Sigmoid colon (tissue), 7 donors: ENCODE data around the gene FGGY. TPM values are rescaled to one million over a fixed set of nuclear protein-coding genes. Genes with fewer than 3 reads are reported as not detected.

Experiments used
- DNase-seq: peaks from one replicate; pipeline ENCODE4 v3.0.0-alpha.2; 2019
- H3K27ac ChIP-seq, 4 donors: fragments of 200-600 bp; sonication (generic); one replicate each; pipeline ENCODE4 v1.5.1; 2016 to 2019; ENCODE audit warnings: mild to moderate bottlenecking in 1 of 4
- H3K27me3 ChIP-seq, 3 donors: fragments of 200-600 bp; sonication (generic); one replicate each; pipeline ENCODE4 v1.5.1; 2019; ENCODE audit warnings: mild to moderate bottlenecking in 1 of 3
- H3K36me3 ChIP-seq, 4 donors: fragments of 200-600 bp; sonication (generic); one replicate each; pipeline ENCODE4 v1.5.1; 2016 to 2019
- H3K4me1 ChIP-seq, 4 donors: fragments of 200-600 bp; sonication (generic); one replicate each; pipeline ENCODE4 v1.5.1; 2017 to 2019
- H3K4me3 ChIP-seq, 4 donors: fragments of 200-600 bp; sonication (generic); one replicate each; pipeline ENCODE4 v1.5.1; 2017 to 2019; ENCODE audit warnings: mild to moderate bottlenecking in 2 of 4, moderate library complexity in 1 of 4
- H3K9me3 ChIP-seq, 4 donors: fragments of 200-600 bp in 3 of 4; sonication (generic) in 3 of 4; one replicate each; pipeline versions ENCODE4 v1.5.1 to v1.6.1; 2013 to 2019
- EP300 ChIP-seq, 4 donors: sonication (generic); formaldehyde crosslinking; IDR thresholded peaks; one replicate each; pipeline ENCODE4 v1.6.1; 2017; ENCODE audit warnings: antibody characterized with exemption in 4 of 4
- POLR2A ChIP-seq, 2 donors: fragments of 450-650 bp; IDR thresholded peaks; one replicate each; pipeline ENCODE4 v1.6.1; 2016; ENCODE audit warnings: antibody characterized with exemption in 2 of 2, mild to moderate bottlenecking in 2 of 2, moderate library complexity in 2 of 2
- POLR2AphosphoS5 ChIP-seq, 4 donors: sonication (generic); formaldehyde crosslinking; IDR thresholded peaks; one replicate each; pipeline ENCODE4 v1.6.1; 2017; ENCODE audit warnings: antibody characterized with exemption in 4 of 4
- WGBS, 2 donors: extraction: QIAGEN DNeasy Blood & Tissue Kit; methylation state at CpG; one replicate each; pipeline ENCODE4 v1.1.7; 2013; 5-methylcytosine and 5-hydroxymethylcytosine counted together
- intact Hi-C: fragments of 100-400 bp; cut with DNase I; formaldehyde crosslinking; loops from one replicate; pipeline ENCODE4 v1.15.1; 2023
- polyA plus RNA-seq, 3 donors: library from polyadenylated mRNA; stranded (reverse); fragments of 200-250 nt; gene quantifications; one replicate each; pipeline ENCODE4 v1.2.3, GENCODE V29; 2013
- total RNA-seq, 4 donors: library from RNA; depleted of rRNA; stranded (reverse); fragments of >200 nt; gene quantifications; one replicate each; pipeline ENCODE4 v1.1.0, GENCODE V29; 2016
- TF ChIP-seq, protein P1 (sequence below), 4 experiments: fragments of 450-650 bp in 3 of 4; fragments of 200-600 bp in 1 of 4; IDR thresholded peaks; one replicate each; pipeline ENCODE4 v1.5.1; 2016 to 2019; ENCODE audit warnings: antibody characterized with exemption in 4 of 4, mild to moderate bottlenecking in 3 of 4, moderate library complexity in 2 of 4
- donor health status: healthy with polysubstance abuse.
- donor health status: Bipolar disorder and iron deficiency.
- donor health status: healthy.

The FGGY gene
- total and polyA plus RNA-seq, 7 donors, result 4.8 to 54.1 (median 20.5) TPM

DNA sequence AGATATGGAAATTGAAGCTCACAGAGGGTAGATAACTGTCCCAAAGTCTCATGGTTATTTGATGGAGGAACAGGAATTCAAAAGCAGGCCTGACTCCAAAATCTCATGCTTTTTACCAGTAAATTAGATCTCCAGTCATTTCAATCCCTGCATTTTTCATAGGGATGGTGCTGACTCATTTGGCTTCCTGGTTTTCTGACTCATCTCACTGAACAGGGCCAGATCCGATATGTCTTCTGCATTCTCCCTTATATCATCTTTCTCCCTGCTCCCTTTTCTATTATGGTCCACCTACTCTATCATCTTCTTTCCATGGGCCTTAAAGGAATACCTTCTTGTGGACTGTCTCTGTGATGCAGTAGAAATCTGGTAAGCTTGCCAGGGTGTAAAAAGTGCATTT, 187.2 kb downstream of the FGGY start:
- TF ChIP-seq EP300 (IDR thresholded peaks at IDR 0.05), result no peak
- TF ChIP-seq POLR2AphosphoS5 (IDR thresholded peaks at IDR 0.05), result peak in 1 of 4 donors; percentile 43
- Histone ChIP-seq H3K4me3 (no peak overlapping the region), H3K27me3 (no peaks in the 10 kb centered on the region), H3K4me1 (peaks cover 0 to 19% (median 16%) of the 10 kb centered on the region in 4 donors), H3K27ac (peak overlapping the region in 2 of 4 donors; percentile 6 to 45), H3K9me3 (no peaks in the 10 kb centered on the region), H3K36me3 (no peaks in the 10 kb centered on the region)
- no peak for DNase-seq
- WGBS, 2 donors, result 62 to 73% methylated on average over 1 of the region's 1 CpG
- intact Hi-C loops, result no loop called here

DNA sequence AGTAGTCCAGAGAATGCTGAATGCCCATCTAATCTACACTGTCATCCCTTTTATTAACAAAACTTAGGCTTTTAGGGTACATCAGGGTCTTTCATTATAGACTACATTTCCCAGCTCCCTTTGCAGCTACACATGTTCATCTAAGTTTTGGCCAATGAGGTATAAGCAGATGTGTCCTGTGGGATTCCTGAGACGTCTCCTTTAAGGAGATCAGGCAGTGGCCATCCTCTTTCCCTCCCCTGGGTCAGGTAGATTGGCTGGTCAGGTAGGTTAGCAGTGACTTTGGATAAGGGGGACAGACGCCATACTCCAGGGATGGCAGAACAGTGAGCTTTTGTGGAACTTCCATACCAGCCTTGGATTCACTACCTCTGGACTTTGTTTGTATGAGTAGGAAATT, 188.3 kb downstream of the FGGY start:
- no peaks in the 10 kb centered on the region for H3K9me3 ChIP-seq
- H3K4me3 ChIP-seq, result no peak overlapping the region
- H3K27me3 ChIP-seq, result no peaks in the 10 kb centered on the region
- peaks cover 0 to 19% (median 16%) of the 10 kb centered on the region in 4 donors for H3K4me1 ChIP-seq
- no peak overlapping the region for H3K27ac ChIP-seq
- WGBS, 2 donors, result 94 to 95% methylated on average over 2 of the region's 2 CpGs
- H3K36me3 ChIP-seq, result no peaks in the 10 kb centered on the region
- DNase-seq, result no peak
- intact Hi-C loops, result no loop called here
- no peak for TF ChIP-seq POLR2A (IDR thresholded peaks at IDR 0.05)
- no peak for TF ChIP-seq EP300 (IDR thresholded peaks at IDR 0.05)
- TF ChIP-seq POLR2AphosphoS5 (IDR thresholded peaks at IDR 0.05), result no peak
- TF ChIP-seq, protein P1, sequence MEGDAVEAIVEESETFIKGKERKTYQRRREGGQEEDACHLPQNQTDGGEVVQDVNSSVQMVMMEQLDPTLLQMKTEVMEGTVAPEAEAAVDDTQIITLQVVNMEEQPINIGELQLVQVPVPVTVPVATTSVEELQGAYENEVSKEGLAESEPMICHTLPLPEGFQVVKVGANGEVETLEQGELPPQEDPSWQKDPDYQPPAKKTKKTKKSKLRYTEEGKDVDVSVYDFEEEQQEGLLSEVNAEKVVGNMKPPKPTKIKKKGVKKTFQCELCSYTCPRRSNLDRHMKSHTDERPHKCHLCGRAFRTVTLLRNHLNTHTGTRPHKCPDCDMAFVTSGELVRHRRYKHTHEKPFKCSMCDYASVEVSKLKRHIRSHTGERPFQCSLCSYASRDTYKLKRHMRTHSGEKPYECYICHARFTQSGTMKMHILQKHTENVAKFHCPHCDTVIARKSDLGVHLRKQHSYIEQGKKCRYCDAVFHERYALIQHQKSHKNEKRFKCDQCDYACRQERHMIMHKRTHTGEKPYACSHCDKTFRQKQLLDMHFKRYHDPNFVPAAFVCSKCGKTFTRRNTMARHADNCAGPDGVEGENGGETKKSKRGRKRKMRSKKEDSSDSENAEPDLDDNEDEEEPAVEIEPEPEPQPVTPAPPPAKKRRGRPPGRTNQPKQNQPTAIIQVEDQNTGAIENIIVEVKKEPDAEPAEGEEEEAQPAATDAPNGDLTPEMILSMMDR (IDR thresholded peaks at IDR 0.05), result no peak

DNA sequence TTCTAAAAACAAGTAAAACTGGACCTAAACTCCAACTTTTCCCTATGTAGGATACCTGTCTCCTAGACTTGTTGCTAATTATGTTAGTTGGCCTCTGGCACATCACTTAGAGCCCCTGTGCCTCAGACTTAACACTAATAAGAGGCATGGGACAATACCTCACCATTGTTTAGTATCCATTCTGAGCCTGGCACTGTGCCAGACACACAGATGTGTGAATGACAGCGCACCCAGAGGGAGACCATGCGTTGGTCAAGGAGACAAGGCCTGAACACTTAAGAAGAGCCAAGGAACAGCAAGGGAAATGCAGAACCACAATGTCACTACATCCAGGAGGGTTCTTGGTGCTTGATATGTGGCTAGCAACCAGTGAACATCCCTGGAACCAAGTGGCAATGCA, 189.1 kb downstream of the FGGY start:
- H3K4me3 ChIP-seq, result no peak overlapping the region
- H3K36me3 ChIP-seq, result no peaks in the 10 kb centered on the region
- H3K9me3 ChIP-seq, result no peaks in the 10 kb centered on the region
- intact Hi-C loops, result no loop called here
- peaks cover 0 to 19% (median 16%) of the 10 kb centered on the region in 4 donors for H3K4me1 ChIP-seq
- no peak for DNase-seq
- TF ChIP-seq EP300 (IDR thresholded peaks at IDR 0.05) (no peak), POLR2A (IDR thresholded peaks at IDR 0.05) (no peak), POLR2AphosphoS5 (IDR thresholded peaks at IDR 0.05) (no peak)
- TF ChIP-seq, protein P1 (IDR thresholded peaks at IDR 0.05), result no peak
- WGBS, 2 donors, result 88 to 89% methylated on average over 2 of the region's 2 CpGs
- H3K27me3 ChIP-seq, result no peaks in the 10 kb centered on the region
- no peak overlapping the region for H3K27ac ChIP-seq

DNA sequence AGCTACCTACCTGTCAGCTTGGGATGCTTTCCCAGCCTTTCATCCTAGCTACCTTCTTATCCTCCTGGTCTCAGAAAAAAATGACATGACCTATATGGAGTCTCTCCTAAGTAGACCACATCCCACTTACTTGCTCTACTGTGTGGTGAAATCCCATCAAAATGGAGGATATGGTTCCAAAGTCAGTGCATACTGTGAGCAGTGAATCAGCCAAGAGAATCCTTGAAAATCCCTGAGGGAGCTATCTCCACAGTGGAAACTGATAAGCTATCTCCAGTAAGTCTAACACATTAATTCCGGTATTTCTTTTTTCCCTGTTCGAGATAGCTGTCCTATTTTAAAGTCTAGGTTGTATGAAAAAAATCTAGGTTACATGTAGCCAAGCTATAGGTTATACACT, 189.7 kb downstream of the FGGY start:
- Histone ChIP-seq H3K27ac (no peak overlapping the region), H3K4me1 (peaks cover 0 to 19% (median 16%) of the 10 kb centered on the region in 4 donors), H3K36me3 (no peaks in the 10 kb centered on the region), H3K4me3 (no peak overlapping the region), H3K27me3 (no peaks in the 10 kb centered on the region), H3K9me3 (no peaks in the 10 kb centered on the region)
- DNase-seq, result no peak
- intact Hi-C loops, result no loop called here
- WGBS, 2 donors, result 96 to 99% methylated on average over 2 of the region's 2 CpGs
- TF ChIP-seq EP300 (IDR thresholded peaks at IDR 0.05) (no peak), POLR2AphosphoS5 (IDR thresholded peaks at IDR 0.05) (no peak), POLR2A (IDR thresholded peaks at IDR 0.05) (no peak)
- TF ChIP-seq, protein P1 (IDR thresholded peaks at IDR 0.05), result no peak

DNA sequence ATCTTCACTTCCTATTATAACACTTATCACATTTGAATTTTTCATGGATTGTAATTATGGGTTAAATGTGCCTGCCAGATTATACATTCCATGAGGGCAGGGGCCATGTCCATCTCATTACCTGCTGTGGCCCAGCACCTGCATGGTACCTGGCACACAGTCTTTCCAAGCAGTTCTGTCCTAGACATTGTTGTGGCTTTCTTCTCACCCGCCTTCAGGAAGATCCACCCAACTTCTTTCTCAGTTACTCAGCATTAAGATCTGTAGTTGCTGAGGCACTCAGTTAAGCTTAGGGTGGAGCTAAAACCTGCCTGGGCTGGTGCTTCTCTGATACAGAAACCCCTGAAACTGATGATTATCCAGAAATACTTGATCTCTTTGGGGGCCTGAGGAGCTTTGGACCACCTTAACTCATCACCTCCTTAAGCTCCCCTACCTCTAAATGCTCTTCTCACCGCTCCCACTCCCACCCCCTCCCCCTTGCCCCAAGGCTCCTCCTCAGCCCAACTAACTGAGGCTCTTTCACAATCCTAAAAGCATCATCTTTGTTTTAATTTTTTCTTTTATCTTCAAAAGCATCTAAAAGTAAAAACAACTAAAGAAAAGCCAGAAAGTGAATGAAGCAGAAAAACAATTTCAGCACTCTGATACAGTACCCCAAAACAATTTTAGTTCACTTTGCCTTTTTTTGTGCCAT, 190.6 kb downstream of the FGGY start:
- Histone ChIP-seq H3K4me3 (no peak overlapping the region), H3K4me1 (peaks cover 0 to 19% (median 11%) of the 10 kb centered on the region in 4 donors), H3K9me3 (no peaks in the 10 kb centered on the region), H3K27ac (no peak overlapping the region), H3K27me3 (no peaks in the 10 kb centered on the region), H3K36me3 (no peaks in the 10 kb centered on the region)
- no peak for DNase-seq
- TF ChIP-seq EP300 (IDR thresholded peaks at IDR 0.05) (no peak), POLR2AphosphoS5 (IDR thresholded peaks at IDR 0.05) (no peak), POLR2A (IDR thresholded peaks at IDR 0.05) (no peak)
- TF ChIP-seq, protein P1 (IDR thresholded peaks at IDR 0.05), result no peak
- intact Hi-C loops, result no loop called here
- 76 to 84% methylated on average over 2 of the region's 2 CpGs for WGBS, 2 donors
